SK-N-SH treated with all-trans-retinoic acid at 6 μM for 48 hours (cell line): ENCODE measurements around the gene ARID4B.

ENCODE experiments used
- ATAC-seq: fragments of 200-7000 bp; cut with Tn5 transposase; 3 replicates; pipeline ENCODE4 v1.9.1; 2020; ENCODE audit warnings: mild to moderate bottlenecking, moderate library complexity
- ARNTL ChIP-seq: fragments of 450-650 bp; formaldehyde crosslinking; IDR thresholded peaks from 2 replicates; pipeline ENCODE4 v1.5.0; 2020; ENCODE audit warnings: low read depth, mild to moderate bottlenecking, moderate library complexity, borderline replicate concordance
- BACH2 ChIP-seq: fragments of 250-450 bp; sonication (Bioruptor Pico); IDR thresholded peaks from 2 replicates; pipeline ENCODE4 v1.9.0; 2021; ENCODE audit warnings: mild to moderate bottlenecking, borderline replicate concordance
- CREB5 ChIP-seq: fragments of 250-450 bp; sonication (Bioruptor Pico); IDR thresholded peaks from 2 replicates; pipeline ENCODE4 v1.5.1; 2020; ENCODE audit warnings: low read depth, mild to moderate bottlenecking, moderate library complexity
- CSDC2 ChIP-seq: fragments of 250-450 bp; sonication (Bioruptor Pico); IDR thresholded peaks from 2 replicates; pipeline ENCODE4 v1.5.0; 2020; ENCODE audit warnings: mild to moderate bottlenecking, moderate library complexity
- GLIS3 ChIP-seq: fragments of 250-450 bp; sonication (Bioruptor Pico); IDR thresholded peaks from 2 replicates; pipeline ENCODE4 v1.5.0; 2020; ENCODE audit warnings: mild to moderate bottlenecking, moderate library complexity
- ISL1 ChIP-seq: fragments of 250-450 bp; sonication (Bioruptor Pico); IDR thresholded peaks from 2 replicates; pipeline ENCODE4 v2.1.2; 2022; ENCODE audit warnings: mild to moderate bottlenecking, moderate library complexity
- OSR1 ChIP-seq: fragments of 250-450 bp; sonication (Bioruptor Pico); IDR thresholded peaks from 2 replicates; pipeline ENCODE4 v1.8.0; 2022; ENCODE audit warnings: moderate library complexity, mild to moderate bottlenecking, inconsistent platforms
- PATZ1 ChIP-seq: fragments of 250-450 bp; sonication (Bioruptor Pico); IDR thresholded peaks from 2 replicates; pipeline ENCODE4 v1.8.0; 2020; ENCODE audit warnings: mild to moderate bottlenecking, moderate library complexity, borderline replicate concordance
- PPARA ChIP-seq: fragments of 250-450 bp; sonication (Bioruptor Pico); IDR thresholded peaks from 2 replicates; pipeline ENCODE4 v1.5.0; 2020; ENCODE audit warnings: mild to moderate bottlenecking, borderline replicate concordance
- RARB ChIP-seq: fragments of 250-450 bp; sonication (Bioruptor Pico); IDR thresholded peaks from 2 replicates; pipeline ENCODE4 v1.8.0; 2021; ENCODE audit warnings: mild to moderate bottlenecking, moderate library complexity
- SNAI2 ChIP-seq: fragments of 250-450 bp; sonication (Bioruptor Pico); IDR thresholded peaks from 2 replicates; pipeline ENCODE4 v1.5.0; 2020; ENCODE audit warnings: mild to moderate bottlenecking, moderate library complexity
- TOX ChIP-seq: fragments of 250-450 bp; sonication (Bioruptor Pico); IDR thresholded peaks from 2 replicates; pipeline ENCODE4 v1.8.0; 2021; ENCODE audit warnings: mild to moderate bottlenecking, moderate library complexity, borderline replicate concordance
- TSHZ2 ChIP-seq: fragments of 250-450 bp; sonication (Bioruptor Pico); IDR thresholded peaks from 2 replicates; pipeline ENCODE4 v1.5.0; 2020; ENCODE audit warnings: mild to moderate bottlenecking, moderate library complexity
- ZFP3 ChIP-seq: fragments of 250-450 bp; sonication (Bioruptor Pico); IDR thresholded peaks from 2 replicates; pipeline ENCODE4 v1.5.0; 2020; ENCODE audit warnings: mild to moderate bottlenecking, moderate library complexity
- ZFP30 ChIP-seq: fragments of 450-650 bp; formaldehyde crosslinking; IDR thresholded peaks from 2 replicates; pipeline ENCODE4 v1.5.0; 2022; ENCODE audit warnings: mild to moderate bottlenecking, moderate library complexity
- ZNF565 ChIP-seq: fragments of 450-650 bp; formaldehyde crosslinking; conservative IDR thresholded peaks from 2 replicates; pipeline ENCODE4 v1.5.0; 2020; ENCODE audit warnings: low read depth, mild to moderate bottlenecking, moderate library complexity
- ZNF70 ChIP-seq: fragments of 450-650 bp; formaldehyde crosslinking; IDR thresholded peaks from 2 replicates; pipeline ENCODE4 v1.5.0; 2020; ENCODE audit warnings: mild to moderate bottlenecking, moderate library complexity
- ZNF8 ChIP-seq: fragments of 450-650 bp; formaldehyde crosslinking; IDR thresholded peaks from 2 replicates; pipeline ENCODE4 v1.5.0; 2020; ENCODE audit warnings: mild to moderate bottlenecking, moderate library complexity

Gene ARID4B

GRCh38 chr1:235187316-235187715, 140.7 kb downstream of the ARID4B start (continued):
- no peak for TF ChIP-seq TSHZ2 (CRISPR knock-in tag)
- TF ChIP-seq, all 23 proteins: peak for 0

GRCh38 chr1:235181561-235182245, 146.3 kb downstream of the ARID4B start:
- no peak for ATAC-seq
- no peak for TF ChIP-seq PATZ1
- no peak for TF ChIP-seq CSDC2 (CRISPR knock-in tag)
- TF ChIP-seq ZNF565 (CRISPR knock-in tag) = no peak
- TF ChIP-seq OSR1 = no peak
- TF ChIP-seq CREB5 (CRISPR knock-in tag) = no peak
- TF ChIP-seq ZNF70 = no peak
- no peak for TF ChIP-seq ZNF8 (CRISPR knock-in tag)

GRCh38 chr1:235180916-235181460, 147.0 kb downstream of the ARID4B start:
- no peak for ATAC-seq
- TF ChIP-seq ZNF70 = no peak
- no peak for TF ChIP-seq SNAI2
- no peak for TF ChIP-seq ZNF565 (CRISPR knock-in tag)
- TF ChIP-seq BACH2 (CRISPR knock-in tag) = no peak
- TF ChIP-seq CREB5 (CRISPR knock-in tag) = no peak
- TF ChIP-seq PATZ1 = no peak
- no peak for TF ChIP-seq ARNTL (CRISPR knock-in tag)
- no peak for TF ChIP-seq TOX
- no peak for TF ChIP-seq ZNF8 (CRISPR knock-in tag)
- TF ChIP-seq OSR1 = no peak
- TF ChIP-seq ZFP3 (CRISPR knock-in tag) = no peak
- no peak for TF ChIP-seq PPARA
- TF ChIP-seq GLIS3 (CRISPR knock-in tag) = no peak
- no peak for TF ChIP-seq RARB
- TF ChIP-seq ISL1 (CRISPR knock-in tag) = no peak
- no peak for TF ChIP-seq CSDC2 (CRISPR knock-in tag)
- no peak for TF ChIP-seq ZFP30 (CRISPR knock-in tag)
- no peak for TF ChIP-seq TSHZ2 (CRISPR knock-in tag)
